GM12892 (cell line): Measurements from ENCODE around the gene TLR6.

Experiments
- POLR2A ChIP-seq: IDR thresholded peaks from 2 replicates; pipeline ENCODE4 v1.6.1; 2011; ENCODE audit warnings: low read depth, low read length, control low read depth
- POLR2AphosphoS5 ChIP-seq: IDR thresholded peaks from 2 replicates; pipeline ENCODE4 v1.6.1; 2011; ENCODE audit warnings: low read depth, low read length, control low read depth

GRCh38 chr4:38794051-38794450 is 62.6 kb downstream of the TLR6 start:
- no peak for TF ChIP-seq POLR2A
- no peak for TF ChIP-seq POLR2AphosphoS5
